ENCODE measurements around the gene LTBP4. TPM values are rescaled to one million over a fixed set of nuclear protein-coding genes. Genes with fewer than 3 reads are reported as not detected.

The LTBP4 gene
- total RNA-seq, 5 donors from 2014 or later (not counting 1 experiment from before 2014, with no cell fraction given) = 90.9 to 215 (median 160) TPM

- Mint-ChIP-seq H3K27me3 (peaks cover 0 to 6% of the 10 kb centered on the region in 2 donors), H3K9me3 (no peaks in the 10 kb centered on the region), H3K36me3 (no peaks in the 10 kb centered on the region), H3K27ac (no peak overlapping the region), H3K4me1 (peaks cover 16 to 19% (median 19%) of the 10 kb centered on the region in 3 donors), H3K4me3 (no peak overlapping the region)
- no peak for ATAC-seq (replicated peaks in 1 of 4)
- ChIA-PET POLR2A (no interaction called here), CTCF (interaction anchor here in 1 of 2 donors (0.5 to 0.7 kb wide), 4 partner anchors 82 to 333 kb away, joined by 3 to 7 read pairs (median 5); no protein-coding TSS in a partner anchor)
- Histone ChIP-seq H3K27me3 (replicated peaks in 1 of 2; ENCODE audit: control insufficient read depth in 2 of 2, extremely low read depth in 1 of 2, insufficient read depth in 2 of 2, low read length in 1 of 2) (peaks cover 0 to 24% of the 10 kb centered on the region in 2 experiments), H3K9me3 (no peaks in the 10 kb centered on the region), H3K4me1 (ENCODE audit: control insufficient read depth in 1 of 2, extremely low read depth in 1 of 2, insufficient read depth in 2 of 2, low read length in 2 of 2) (peaks cover 6 to 13% of the 10 kb centered on the region in 2 experiments), H3K4me3 (ENCODE audit: control insufficient read depth in 1 of 2, extremely low read depth in 1 of 2, low read length in 1 of 2) (no peak overlapping the region), H3K27ac (ENCODE audit: low read length) (no peak overlapping the region), H3K36me3 (ENCODE audit: control insufficient read depth in 2 of 2, extremely low read depth in 1 of 2, insufficient read depth in 1 of 2, low read length in 1 of 2) (no peaks in the 10 kb centered on the region)
- WGBS (ENCODE audit: insufficient coverage) = no CpG with 5 or more reads among the region's 1 CpG
- DNase-seq = no peak
These were observed 37.2 kb downstream of the LTBP4 start for GRCh38 chr19:40638327-40638726.

- 83% methylated on average over 5 of the region's 6 CpGs for WGBS (ENCODE audit: insufficient coverage)
- CTCF ChIA-PET = interaction anchor here (0.6 to 0.7 kb wide), 2 partner anchors 91 to 449 kb away, joined by 3 to 4 read pairs; no protein-coding TSS in a partner anchor
These were observed 38.4 kb downstream of the LTBP4 start for GRCh38 chr19:40639638-40639982.

GRCh38 chr19:40640744-40641143 is 39.6 kb downstream of the LTBP4 start:
- Histone ChIP-seq H3K27me3 (replicated peaks in 1 of 2; ENCODE audit: control insufficient read depth in 2 of 2, extremely low read depth in 1 of 2, insufficient read depth in 2 of 2, low read length in 1 of 2) (peaks cover 0 to 24% of the 10 kb centered on the region in 2 experiments), H3K4me3 (ENCODE audit: control insufficient read depth in 1 of 2, extremely low read depth in 1 of 2, low read length in 1 of 2) (no peak overlapping the region), H3K36me3 (ENCODE audit: control insufficient read depth in 2 of 2, extremely low read depth in 1 of 2, insufficient read depth in 1 of 2, low read length in 1 of 2) (no peaks in the 10 kb centered on the region), H3K4me1 (ENCODE audit: control insufficient read depth in 1 of 2, extremely low read depth in 1 of 2, insufficient read depth in 2 of 2, low read length in 2 of 2) (peaks cover 6 to 9% of the 10 kb centered on the region in 2 experiments), H3K9me3 (no peaks in the 10 kb centered on the region), H3K27ac (ENCODE audit: low read length) (no peak overlapping the region)
- Mint-ChIP-seq H3K36me3 (no peaks in the 10 kb centered on the region), H3K27me3 (peaks cover 2 to 7% of the 10 kb centered on the region in 2 donors), H3K27ac (peak overlapping the region in 1 of 2 donors; percentile 24), H3K4me3 (peak overlapping the region in 2 of 3 donors; percentile 6 to 7), H3K9me3 (no peaks in the 10 kb centered on the region), H3K4me1 (peaks cover 5 to 14% (median 12%) of the 10 kb centered on the region in 3 donors)
- WGBS (ENCODE audit: insufficient coverage) = 0% methylated on average over 1 of the region's 5 CpGs
- CTCF ChIA-PET = no interaction called here
- DNase-seq (peak in 2 of 35 experiments; percentile 19 to 20), ATAC-seq (replicated peaks in 1 of 4) (peak; percentile 34 to 73 (median 50))
- POLR2A ChIA-PET = no interaction called here

More at GRCh38 chr19:40639638-40639982, 38.4 kb downstream of the LTBP4 start:
- Mint-ChIP-seq H3K4me3 (no peak overlapping the region), H3K27ac (no peak overlapping the region), H3K36me3 (no peaks in the 10 kb centered on the region), H3K4me1 (peaks cover 6 to 16% (median 13%) of the 10 kb centered on the region in 3 donors), H3K9me3 (no peaks in the 10 kb centered on the region), H3K27me3 (peaks cover 0 to 6% of the 10 kb centered on the region in 2 donors)
- no peak for DNase-seq
- no peaks in the 10 kb centered on the region for H3K9me3 ChIP-seq
- H3K27ac ChIP-seq (ENCODE audit: low read length) = no peak overlapping the region
- H3K4me1 ChIP-seq (ENCODE audit: control insufficient read depth in 1 of 2, extremely low read depth in 1 of 2, insufficient read depth in 2 of 2, low read length in 2 of 2) = peaks cover 6 to 9% of the 10 kb centered on the region in 2 experiments
- POLR2A ChIA-PET = no interaction called here
- no peak for ATAC-seq (replicated peaks in 1 of 4)
- H3K4me3 ChIP-seq (ENCODE audit: control insufficient read depth in 1 of 2, extremely low read depth in 1 of 2, low read length in 1 of 2) = no peak overlapping the region
- H3K36me3 ChIP-seq (ENCODE audit: control insufficient read depth in 2 of 2, extremely low read depth in 1 of 2, insufficient read depth in 1 of 2, low read length in 1 of 2) = no peaks in the 10 kb centered on the region
- peaks cover 0 to 24% of the 10 kb centered on the region in 2 experiments for H3K27me3 ChIP-seq (replicated peaks in 1 of 2; ENCODE audit: control insufficient read depth in 2 of 2, extremely low read depth in 1 of 2, insufficient read depth in 2 of 2, low read length in 1 of 2)

- no peak for DNase-seq
- Histone ChIP-seq H3K4me1 (ENCODE audit: control insufficient read depth in 1 of 2, extremely low read depth in 1 of 2, insufficient read depth in 2 of 2, low read length in 2 of 2) (peaks cover 6 to 9% of the 10 kb centered on the region in 2 experiments), H3K36me3 (ENCODE audit: control insufficient read depth in 2 of 2, extremely low read depth in 1 of 2, insufficient read depth in 1 of 2, low read length in 1 of 2) (no peaks in the 10 kb centered on the region), H3K27ac (ENCODE audit: low read length) (no peak overlapping the region), H3K9me3 (no peaks in the 10 kb centered on the region), H3K27me3 (replicated peaks in 1 of 2; ENCODE audit: control insufficient read depth in 2 of 2, extremely low read depth in 1 of 2, insufficient read depth in 2 of 2, low read length in 1 of 2) (peaks cover 0 to 22% of the 10 kb centered on the region in 2 experiments), H3K4me3 (ENCODE audit: control insufficient read depth in 1 of 2, extremely low read depth in 1 of 2, low read length in 1 of 2) (no peak overlapping the region)
- ChIA-PET CTCF (no interaction called here), POLR2A (no interaction called here)
- peak overlapping the region in 1 of 2 donors; percentile 55 for H3K27ac Mint-ChIP-seq
- no peak for ATAC-seq (replicated peaks in 1 of 4)
- peaks cover 4 to 12% of the 10 kb centered on the region in 2 donors for H3K27me3 Mint-ChIP-seq
- WGBS (ENCODE audit: insufficient coverage) = 75% methylated on average over 2 of the region's 7 CpGs
- no peaks in the 10 kb centered on the region for H3K36me3 Mint-ChIP-seq
- H3K9me3 Mint-ChIP-seq = no peaks in the 10 kb centered on the region
- H3K4me3 Mint-ChIP-seq = peak overlapping the region in 1 of 3 donors; percentile 6
- H3K4me1 Mint-ChIP-seq = peaks cover 5 to 17% (median 12%) of the 10 kb centered on the region in 3 donors
These were observed 40.1 kb downstream of the LTBP4 start for GRCh38 chr19:40641281-40641680.

- WGBS (ENCODE audit: insufficient coverage) = 88% methylated on average over 6 of the region's 18 CpGs
- no peak for DNase-seq
- Mint-ChIP-seq H3K36me3 (no peaks in the 10 kb centered on the region), H3K27me3 (peaks cover 4 to 10% of the 10 kb centered on the region in 2 donors), H3K27ac (no peak overlapping the region), H3K4me1 (peaks cover 5 to 17% (median 12%) of the 10 kb centered on the region in 3 donors), H3K4me3 (no peak overlapping the region), H3K9me3 (no peaks in the 10 kb centered on the region)
- CTCF ChIA-PET = interaction anchor here in 1 of 2 donors (0.7 kb wide), 1 partner anchor 225 kb away, joined by 3 read pairs; no protein-coding TSS in a partner anchor
- Histone ChIP-seq H3K9me3 (no peaks in the 10 kb centered on the region), H3K27ac (ENCODE audit: low read length) (no peak overlapping the region), H3K4me1 (ENCODE audit: control insufficient read depth in 1 of 2, extremely low read depth in 1 of 2, insufficient read depth in 2 of 2, low read length in 2 of 2) (peaks cover 6 to 9% of the 10 kb centered on the region in 2 experiments), H3K27me3 (replicated peaks in 1 of 2; ENCODE audit: control insufficient read depth in 2 of 2, extremely low read depth in 1 of 2, insufficient read depth in 2 of 2, low read length in 1 of 2) (peaks cover 0 to 24% of the 10 kb centered on the region in 2 experiments), H3K4me3 (ENCODE audit: control insufficient read depth in 1 of 2, extremely low read depth in 1 of 2, low read length in 1 of 2) (no peak overlapping the region), H3K36me3 (ENCODE audit: control insufficient read depth in 2 of 2, extremely low read depth in 1 of 2, insufficient read depth in 1 of 2, low read length in 1 of 2) (no peaks in the 10 kb centered on the region)
- POLR2A ChIA-PET = no interaction called here
- ATAC-seq (replicated peaks in 1 of 4) = no peak
These were observed 41.0 kb downstream of the LTBP4 start for GRCh38 chr19:40642051-40642706.

GRCh38 chr19:40642757-40643305 is 41.7 kb downstream of the LTBP4 start:
- H3K36me3 ChIP-seq (ENCODE audit: control insufficient read depth in 2 of 2, extremely low read depth in 1 of 2, insufficient read depth in 1 of 2, low read length in 1 of 2) = no peaks in the 10 kb centered on the region
- Mint-ChIP-seq H3K27ac (no peak overlapping the region), H3K4me3 (no peak overlapping the region), H3K36me3 (no peaks in the 10 kb centered on the region), H3K4me1 (peaks cover 5 to 17% (median 12%) of the 10 kb centered on the region in 3 donors), H3K27me3 (peaks cover 4 to 10% of the 10 kb centered on the region in 2 donors), H3K9me3 (no peaks in the 10 kb centered on the region)
- ChIA-PET CTCF (interaction anchor here (0.6 to 0.7 kb wide), 2 partner anchors 225 to 608 kb away, joined by 3 read pairs; no protein-coding TSS in a partner anchor), POLR2A (interaction anchor here (0.6 to 0.7 kb wide), 3 partner anchors 71 to 1013 kb away, joined by 4 to 7 read pairs (median 4); no protein-coding TSS in a partner anchor)
- ATAC-seq (replicated peaks in 1 of 4) = no peak
- H3K27ac ChIP-seq (ENCODE audit: low read length) = no peak overlapping the region
- no peak for DNase-seq
- WGBS (ENCODE audit: insufficient coverage) = 93% methylated on average over 2 of the region's 8 CpGs
- no peaks in the 10 kb centered on the region for H3K9me3 ChIP-seq
- H3K4me3 ChIP-seq (ENCODE audit: control insufficient read depth in 1 of 2, extremely low read depth in 1 of 2, low read length in 1 of 2) = no peak overlapping the region
- H3K4me1 ChIP-seq (ENCODE audit: control insufficient read depth in 1 of 2, extremely low read depth in 1 of 2, insufficient read depth in 2 of 2, low read length in 2 of 2) = peaks cover 6 to 9% of the 10 kb centered on the region in 2 experiments
- H3K27me3 ChIP-seq (replicated peaks in 1 of 2; ENCODE audit: control insufficient read depth in 2 of 2, extremely low read depth in 1 of 2, insufficient read depth in 2 of 2, low read length in 1 of 2) = peaks cover 0 to 24% of the 10 kb centered on the region in 2 experiments
